OCI-LY3 (cell line): ENCODE results near the gene LGI2.

Experiments used
- CTCF ChIP-seq: fragments of 200-600, 300-600 bp; sonication (generic); IDR thresholded peaks from 2 replicates; pipeline ENCODE4 v1.5.1; 2014; ENCODE audit warnings: antibody characterized with exemption, low read length, low read depth
- EZH2phosphoT487 ChIP-seq: fragments of 200-600 bp; shearing (Covaris generic); IDR thresholded peaks from 2 replicates; pipeline ENCODE4 v1.6.1; 2018; ENCODE audit warnings: antibody characterized with exemption, mixed run types, low read depth

GRCh38 chr4:25059791-25060190 lies 29.0 kb upstream of the LGI2 start:
- TF ChIP-seq CTCF (no peak), EZH2phosphoT487 (no peak)
